Measurements from ENCODE around the gene ATP9A. TPM values are rescaled to one million over a fixed set of nuclear protein-coding genes. Genes with fewer than 3 reads are reported as not detected.
A peak's percentile ranks its signal among the peaks of the same experiment; 100 is the strongest.

Gene ATP9A
- total RNA-seq, 6 experiments from 2014 or later, result 10.5 to 17.4 (median 13.0) TPM

DNA sequence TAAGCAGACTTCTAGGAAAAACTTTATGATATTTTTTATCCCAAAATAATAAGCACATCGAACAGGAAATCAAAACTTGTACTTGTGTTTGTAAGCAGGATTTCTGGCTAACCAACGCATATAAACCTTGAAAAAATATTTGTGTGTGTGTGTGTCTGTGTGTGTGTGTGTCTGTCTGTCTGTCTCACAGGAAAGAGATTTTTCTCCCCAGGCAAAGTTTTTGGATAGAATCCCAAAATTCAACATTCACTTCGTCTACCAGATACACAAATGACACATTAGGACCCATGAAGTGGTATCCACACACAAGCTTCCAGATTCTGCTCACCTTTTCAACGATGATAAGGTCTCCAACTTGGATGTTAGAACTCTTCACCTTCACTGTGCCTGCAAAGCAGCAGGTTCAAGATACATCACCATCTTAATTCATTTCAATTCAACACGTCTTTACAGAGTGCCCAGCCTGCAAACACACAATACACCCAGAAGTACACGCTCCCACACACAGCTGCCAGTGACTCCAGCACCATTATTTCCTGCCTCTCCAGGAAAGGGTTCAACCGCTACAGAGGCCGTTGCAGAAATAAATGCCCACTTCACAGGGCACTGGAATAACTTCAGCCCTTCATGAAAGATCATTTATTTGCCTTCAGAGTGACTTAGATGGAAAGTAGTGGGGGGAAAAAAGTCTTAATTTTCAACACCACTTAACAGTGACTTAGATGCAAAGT, 70.9 kb downstream of the ATP9A start:
- intact Hi-C loops (cut with DNase I), result no loop called here
- ATAC-seq, result no peak

GRCh38 chr20:51696304-51697071, 71.7 kb downstream of the ATP9A start:
- TF ChIP-seq CTCF (IDR thresholded peaks at IDR 0.05) (no peak), POLR2A (IDR thresholded peaks at IDR 0.05) (no peak)
- intact Hi-C loops (cut with DNase I), result no loop called here
- DNase-seq (no peak), ATAC-seq (no peak)
- Histone ChIP-seq H3K9me3 (no peaks in the 10 kb centered on the region), H3K36me3 (no peaks in the 10 kb centered on the region), H3K4me1 (no peaks in the 10 kb centered on the region), H3K27me3 (no peaks in the 10 kb centered on the region), H3K4me3 (no peak overlapping the region), H3K27ac (no peak overlapping the region)
- WGBS (ENCODE audit: insufficient coverage, low coverage, low lambda C conversion rate, missing lambda C conversion rate), result 43% methylated on average over 2 of the region's 2 CpGs

More for the DNA sequence above, 70.9 kb downstream of the ATP9A start:
- Histone ChIP-seq H3K4me3 (no peak overlapping the region), H3K27ac (no peak overlapping the region), H3K9me3 (no peaks in the 10 kb centered on the region), H3K27me3 (no peaks in the 10 kb centered on the region), H3K4me1 (no peaks in the 10 kb centered on the region), H3K36me3 (no peaks in the 10 kb centered on the region)
- WGBS (ENCODE audit: insufficient coverage, low coverage, low lambda C conversion rate, missing lambda C conversion rate), result 58% methylated on average over 8 of the region's 8 CpGs
- DNase-seq, result no peak
- TF ChIP-seq CTCF (IDR thresholded peaks at IDR 0.05) (no peak), POLR2A (IDR thresholded peaks at IDR 0.05) (no peak)

DNA sequence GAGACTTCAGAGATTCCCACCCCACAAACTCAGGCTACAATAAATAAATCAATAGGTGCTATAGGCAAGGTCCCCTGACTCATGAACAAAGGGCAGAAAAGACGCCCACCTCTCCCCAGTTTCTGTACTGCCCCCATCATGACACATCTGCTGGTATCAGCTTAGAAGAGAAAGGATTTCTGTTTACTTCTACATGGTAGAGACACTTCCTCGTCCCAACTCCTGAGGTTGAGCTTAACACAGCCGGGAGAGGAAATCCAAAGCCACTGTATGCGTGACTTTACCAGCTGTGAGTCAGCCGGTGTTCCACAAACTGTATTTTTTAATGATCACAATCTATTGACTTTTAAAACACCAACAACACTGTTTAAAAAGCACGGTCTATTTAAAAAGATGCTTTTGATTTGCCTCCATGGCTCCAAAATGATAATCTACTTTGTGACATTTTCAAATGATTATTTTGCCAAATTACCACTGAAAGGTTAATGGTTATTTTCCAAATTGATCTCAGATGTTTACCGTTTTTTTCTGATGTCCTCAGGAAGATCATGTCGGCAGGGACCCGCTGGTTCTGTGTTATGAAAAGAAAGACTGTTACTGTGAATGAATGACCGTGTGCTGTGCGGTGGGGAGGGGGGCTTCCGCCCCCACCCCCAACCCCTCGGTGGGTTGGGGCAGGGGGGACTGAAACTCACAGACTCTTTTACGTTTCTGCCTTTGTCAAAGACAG, 72.5 kb downstream of the ATP9A start:
- intact Hi-C loops (cut with DNase I), result no loop called here
- Histone ChIP-seq H3K36me3 (no peaks in the 10 kb centered on the region), H3K27ac (no peak overlapping the region), H3K4me3 (no peak overlapping the region), H3K4me1 (no peaks in the 10 kb centered on the region), H3K9me3 (no peaks in the 10 kb centered on the region), H3K27me3 (no peaks in the 10 kb centered on the region)
- DNase-seq (no peak), ATAC-seq (peak in 2 of 4 donors; percentile 68 to 77)
- TF ChIP-seq CTCF (IDR thresholded peaks at IDR 0.05), result no peak
- TF ChIP-seq POLR2A (IDR thresholded peaks at IDR 0.05), result no peak
- 32% methylated on average over 12 of the region's 14 CpGs for WGBS (ENCODE audit: insufficient coverage, low coverage, low lambda C conversion rate, missing lambda C conversion rate)

DNA sequence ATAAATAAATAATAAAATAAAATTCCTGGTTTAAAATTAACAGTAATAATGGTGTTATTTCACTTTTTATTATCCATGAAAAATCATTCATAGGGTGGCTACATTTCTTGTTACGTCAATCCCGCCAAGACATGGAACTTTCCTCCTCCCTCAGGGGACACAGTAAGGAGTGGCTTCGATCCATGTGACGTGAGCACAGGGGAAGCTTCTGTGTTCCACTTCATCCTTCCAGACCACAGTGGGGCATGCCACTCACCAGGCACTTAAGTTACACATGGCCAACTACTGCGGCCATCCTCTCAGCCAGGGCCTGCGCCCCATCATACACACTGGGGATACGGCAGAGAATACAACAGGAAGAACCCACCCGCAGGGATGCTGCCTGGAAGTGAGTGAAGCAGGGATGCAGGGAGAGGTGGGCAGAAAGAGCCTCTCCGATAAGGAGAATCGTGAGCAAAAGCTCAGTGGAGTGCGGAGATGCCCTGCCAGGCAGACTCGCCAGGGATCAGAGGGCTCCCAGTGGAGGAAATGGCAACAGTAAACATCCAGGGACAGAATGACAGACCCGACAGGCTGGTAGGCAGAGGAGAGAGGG, 75.3 kb downstream of the ATP9A start:
- 98% methylated on average over 6 of the region's 13 CpGs for WGBS (ENCODE audit: insufficient coverage, low coverage, low lambda C conversion rate, missing lambda C conversion rate)
- no peaks in the 10 kb centered on the region for H3K4me1 ChIP-seq
- no peaks in the 10 kb centered on the region for H3K9me3 ChIP-seq
- DNase-seq (no peak), ATAC-seq (no peak)
- no peak for TF ChIP-seq POLR2A (IDR thresholded peaks at IDR 0.05)
- no peak for TF ChIP-seq CTCF (IDR thresholded peaks at IDR 0.05)
- H3K27me3 ChIP-seq, result no peaks in the 10 kb centered on the region
- H3K27ac ChIP-seq, result no peak overlapping the region
- no peak overlapping the region for H3K4me3 ChIP-seq
- intact Hi-C loops (cut with DNase I), result no loop called here
- H3K36me3 ChIP-seq, result no peaks in the 10 kb centered on the region

Data from right lobe of liver (tissue), 6 donors.